HG02571 (cell line): Measurements from ENCODE around the gene AGA.

Experiments
- ATAC-seq: cut with Tn5 transposase; IDR thresholded peaks from one replicate; pipeline ENCODE4 v1.9.1; 2021; ENCODE audit warnings: mild to moderate bottlenecking, moderate library complexity; ENCODE audit not compliant: unreplicated experiment

AGA gene

GRCh38 chr4:177391287-177391686 lies 51.0 kb downstream of the AGA start:
- ATAC-seq = no peak

GRCh38 chr4:177386278-177386815 lies 55.9 kb downstream of the AGA start:
- ATAC-seq = no peak

GRCh38 chr4:177385576-177386277 lies 56.5 kb downstream of the AGA start:
- no peak for ATAC-seq

- ATAC-seq = no peak
Measured at GRCh38 chr4:177384856-177385397, 57.3 kb downstream of the AGA start.

- ATAC-seq = no peak
Measured at GRCh38 chr4:177381762-177382310, 60.4 kb downstream of the AGA start.
